Kidney epithelial cell (primary cell): ENCODE data around the gene APOB. TPM values are rescaled to one million over a fixed set of nuclear protein-coding genes. Genes with fewer than 3 reads are reported as not detected.

Experiments used
- DNase-seq: peaks from one replicate; pipeline ENCODE4 v3.0.0-alpha.2; 2010; ENCODE audit warnings: low read depth
- H3K27me3 ChIP-seq: 2 replicates; pipeline ENCODE4 v1.6.0; 2011; ENCODE audit warnings: low read length; ENCODE audit not compliant: control insufficient read depth, insufficient read depth
- H3K36me3 ChIP-seq: 2 replicates; pipeline ENCODE4 v1.5.1; 2011; ENCODE audit warnings: low read length; ENCODE audit not compliant: control insufficient read depth, insufficient read depth
- H3K4me3 ChIP-seq: 2 replicates; pipeline ENCODE4 v1.5.1; 2011; ENCODE audit warnings: low read depth, mild to moderate bottlenecking, control low read depth, low read length
- CTCF ChIP-seq: IDR thresholded peaks from 2 replicates; pipeline ENCODE4 v1.5.1; 2011; ENCODE audit warnings: mild to moderate bottlenecking, moderate library complexity, low read length, control low read depth, inconsistent platforms; ENCODE audit not compliant: insufficient read depth, poor library complexity, severe bottlenecking
- total RNA-seq: library from RNA; depleted of rRNA; stranded (reverse); fragments of >200 nt; gene quantifications from 2 replicates; pipeline ENCODE4 v1.2.3, GENCODE V29; 2015

Gene APOB
- total RNA-seq, 1 donor from 2014 or later: not detected

- no peak for TF ChIP-seq CTCF
These were observed 3.9 kb downstream of the APOB start for GRCh38 chr2:21039979-21040467.

DNA sequence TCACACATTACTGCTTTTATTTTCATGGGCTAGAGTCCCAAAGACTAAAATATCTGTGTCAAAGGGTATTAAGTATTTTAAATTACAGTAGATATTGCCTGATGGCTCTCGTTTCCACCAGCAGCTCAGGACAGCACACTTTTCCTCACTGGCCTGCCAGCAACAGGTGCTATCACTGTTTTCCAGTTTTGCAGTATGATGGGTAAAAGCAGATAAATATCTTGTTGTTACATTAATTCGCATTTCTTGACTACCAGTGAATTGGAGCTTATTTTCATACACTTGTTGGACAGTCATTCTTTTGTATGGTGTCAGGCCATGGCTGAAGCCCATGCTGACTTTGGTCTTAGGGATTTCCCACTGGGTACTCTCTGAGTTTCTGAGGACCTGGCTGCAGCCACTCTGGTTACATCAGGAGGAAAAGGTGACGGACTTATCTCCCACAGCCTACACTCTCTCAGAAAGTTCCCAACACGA is 4.8 kb downstream of the APOB start:
- H3K27me3 ChIP-seq: peaks cover 9% of the 10 kb centered on the region
- no peak for DNase-seq
- no peak overlapping the region for H3K4me3 ChIP-seq
- no peaks in the 10 kb centered on the region for H3K36me3 ChIP-seq
- no peak for TF ChIP-seq CTCF

More at GRCh38 chr2:21039979-21040467, 3.9 kb downstream of the APOB start:
- no peak overlapping the region for H3K4me3 ChIP-seq
- H3K36me3 ChIP-seq: no peaks in the 10 kb centered on the region
- peaks cover 16% of the 10 kb centered on the region for H3K27me3 ChIP-seq
- DNase-seq: no peak

- no peak for DNase-seq
- no peak for TF ChIP-seq CTCF
- H3K36me3 ChIP-seq: no peaks in the 10 kb centered on the region
These were observed 5.3 kb downstream of the APOB start for GRCh38 chr2:21038403-21039073.

GRCh38 chr2:21037671-21038108 is 6.2 kb downstream of the APOB start:
- TF ChIP-seq CTCF: no peak
- no peak for DNase-seq
- H3K27me3 ChIP-seq: no peaks in the 10 kb centered on the region
- H3K4me3 ChIP-seq: no peak overlapping the region
- H3K36me3 ChIP-seq: no peaks in the 10 kb centered on the region

More at GRCh38 chr2:21038403-21039073, 5.3 kb downstream of the APOB start:
- peaks cover 5% of the 10 kb centered on the region for H3K27me3 ChIP-seq
- no peak overlapping the region for H3K4me3 ChIP-seq

GRCh38 chr2:21036708-21037670 is 6.9 kb downstream of the APOB start:
- H3K36me3 ChIP-seq: no peaks in the 10 kb centered on the region
- no peak for DNase-seq
- no peaks in the 10 kb centered on the region for H3K27me3 ChIP-seq
- H3K4me3 ChIP-seq: no peak overlapping the region
- no peak for TF ChIP-seq CTCF
